Right renal pelvis (tissue), 4 donors: Measurements from ENCODE around the gene GOLGA8T. TPM values are rescaled to one million over a fixed set of nuclear protein-coding genes. Genes with fewer than 3 reads are reported as not detected.
"Not testable (repeated sequence)": the region's sequence is repeated elsewhere in the genome, so short reads cannot be mapped to it uniquely, and the experiment has no call there.

ENCODE experiments used
- DNase-seq, 4 donors: peaks; one replicate each; pipeline ENCODE4 v3.0.0-alpha.2; 2013; ENCODE audit warnings: low read depth in 4 of 4, low spot score in 3 of 4, missing footprints in 1 of 4
- polyA plus RNA-seq, 4 donors: library from polyadenylated mRNA; unstranded; fragments of 120-200 nt; gene quantifications; one replicate each; pipeline ENCODE4 v1.2.1, GENCODE V29; 2013; ENCODE audit not compliant: insufficient read length in 4 of 4

The GOLGA8T gene, protein sequence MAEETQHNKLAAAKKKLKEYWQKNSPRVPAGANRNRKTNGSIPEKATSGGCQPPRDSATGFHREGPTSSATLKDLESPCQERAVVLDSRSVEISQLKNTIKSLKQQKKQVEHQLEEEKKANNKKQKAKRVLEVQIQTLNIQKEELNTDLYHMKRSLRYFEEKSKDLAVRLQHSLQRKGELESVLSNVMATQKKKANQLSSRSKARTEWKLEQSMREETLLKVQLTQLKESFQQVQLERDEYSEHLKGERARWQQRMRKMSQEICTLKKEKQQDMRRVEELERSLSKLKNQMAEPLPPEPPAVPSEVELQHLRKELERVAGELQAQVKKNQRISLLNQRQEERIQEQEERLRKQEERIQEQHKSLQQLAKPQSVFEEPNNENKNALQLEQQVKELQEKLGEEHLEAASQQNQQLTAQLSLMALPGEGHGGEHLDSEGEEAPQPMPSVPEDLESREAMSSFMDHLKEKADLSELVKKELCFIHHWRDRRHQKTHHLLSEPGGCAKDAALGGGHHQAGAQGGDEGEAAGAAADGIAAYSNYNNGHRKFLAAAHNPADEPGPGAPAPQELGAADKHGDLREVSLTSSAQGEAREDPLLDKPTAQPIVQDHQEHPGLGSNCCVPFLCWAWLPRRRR
- 1 to 10 TPM in 1 of 4 donors, under 1 TPM in 2, not detected in 1; 0.20 to 1.2 (median 0.38) TPM for polyA plus RNA-seq

DNA sequence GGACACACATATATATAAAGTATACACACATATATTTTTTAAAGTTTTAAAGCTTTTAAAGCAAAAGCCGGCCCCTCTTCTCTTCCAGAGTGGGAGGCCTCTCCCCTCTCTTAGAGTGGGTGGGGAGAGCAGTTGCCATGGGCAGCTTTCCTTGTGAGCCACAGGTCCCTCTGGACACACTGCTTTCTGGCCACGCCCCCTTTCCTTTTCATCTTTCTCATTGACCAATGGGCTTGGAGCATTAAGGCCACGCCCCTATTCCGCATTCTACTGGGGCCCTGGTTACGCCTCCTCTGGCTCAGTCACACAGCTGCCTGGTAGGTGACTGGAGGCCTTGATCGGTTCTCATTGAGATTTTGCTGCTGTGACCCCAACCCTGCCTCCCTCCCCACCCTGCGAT is at the start of gene GOLGA8T:
GOLGA8T (plus strand) TSS at position 301 of the 400 bp plus-strand sequence; CDS start at position 399, 98 bp downstream.
- DNase-seq = not testable (repeated sequence)

DNA sequence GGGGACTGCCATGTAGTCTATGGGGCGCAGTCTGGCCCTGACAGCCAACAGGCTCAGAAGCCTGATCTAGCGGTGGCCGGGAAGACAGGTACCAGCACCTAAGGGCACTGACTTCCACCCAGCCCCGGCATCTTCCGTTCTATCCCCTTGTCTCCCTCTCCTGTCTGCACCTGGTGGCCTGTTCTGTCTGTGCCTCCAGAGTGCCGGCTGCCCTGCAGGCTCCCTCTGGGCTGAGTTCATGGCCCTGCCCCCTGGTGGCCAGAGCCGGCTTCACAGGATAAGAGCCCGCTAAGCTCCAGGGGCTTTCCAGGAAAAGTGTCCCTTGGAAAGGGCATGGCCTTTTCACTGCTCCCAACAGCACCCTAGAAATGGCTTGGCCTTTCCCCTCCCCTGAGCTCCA is 37.0 kb upstream of the GOLGA8T start:
- not testable (repeated sequence) for DNase-seq

DNA sequence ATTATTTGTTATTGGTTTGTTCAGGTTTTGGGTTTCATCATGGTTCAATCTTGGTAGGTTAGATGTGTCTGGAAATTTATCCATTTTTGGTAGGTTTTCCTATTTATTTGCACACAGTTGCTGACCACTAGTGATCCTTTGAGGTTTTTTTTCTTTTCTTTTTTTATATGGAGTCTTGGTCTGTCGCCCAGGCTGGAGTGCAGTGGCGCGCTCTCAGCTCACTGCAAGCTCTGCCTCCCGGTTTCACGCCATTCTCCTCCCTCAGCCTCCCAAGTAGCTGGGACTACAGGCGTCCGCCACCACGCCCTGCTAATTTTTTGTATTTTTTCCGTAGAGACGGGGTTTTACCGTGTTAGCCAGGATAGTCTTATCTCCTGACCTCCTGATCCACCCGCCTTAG is 32.0 kb upstream of the GOLGA8T start:
- not testable (repeated sequence) for DNase-seq

DNA sequence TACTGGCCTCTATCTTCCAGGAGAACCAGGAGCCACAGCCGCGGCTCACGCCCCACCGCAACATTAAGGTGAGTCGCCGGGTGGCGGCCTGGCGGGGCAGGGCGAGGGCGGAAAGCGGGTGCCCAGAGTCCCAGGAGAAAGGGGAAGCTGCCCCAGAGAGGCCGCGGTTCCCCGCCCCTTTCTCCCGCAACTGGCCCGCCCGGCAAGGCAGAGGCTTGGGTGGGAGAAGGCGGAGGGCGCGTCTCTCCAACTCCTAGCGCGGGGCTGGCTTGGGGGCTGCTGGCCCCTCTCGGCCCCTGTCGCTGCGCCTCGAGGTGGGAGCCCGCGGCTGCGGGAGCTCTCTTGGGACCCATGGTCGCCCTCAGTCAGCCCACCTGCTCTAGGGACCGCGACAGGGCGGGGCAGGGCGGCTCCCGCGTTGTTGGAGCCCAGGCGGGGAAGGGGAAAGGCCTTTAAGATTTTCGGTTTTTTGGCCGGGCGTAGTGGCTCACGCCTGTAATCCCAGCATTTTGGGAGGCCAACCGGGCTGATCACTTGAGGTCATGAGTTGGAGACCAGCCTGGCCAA is 30.8 kb upstream of the GOLGA8T start:
- not testable (repeated sequence) for DNase-seq

DNA sequence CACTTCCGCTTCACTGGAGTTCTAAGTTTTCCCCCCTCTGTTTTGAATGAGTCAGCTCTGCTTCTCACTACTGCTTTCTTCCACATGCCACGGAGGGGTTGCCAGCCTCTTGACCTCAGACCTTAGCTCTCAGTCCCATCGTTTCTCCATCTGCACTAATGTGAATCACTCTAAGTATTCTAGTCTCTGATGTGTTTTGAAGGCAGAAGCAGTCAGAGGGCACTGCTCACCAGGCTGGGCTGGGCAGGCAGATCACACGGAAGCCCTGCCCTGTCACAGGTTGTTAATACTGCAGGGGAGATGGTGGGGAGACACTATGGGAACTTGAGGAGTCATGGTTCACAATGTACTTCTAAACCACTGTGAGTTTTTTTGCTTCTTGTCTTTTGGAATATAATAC is 24.3 kb upstream of the GOLGA8T start:
- DNase-seq = not testable (repeated sequence)

DNA sequence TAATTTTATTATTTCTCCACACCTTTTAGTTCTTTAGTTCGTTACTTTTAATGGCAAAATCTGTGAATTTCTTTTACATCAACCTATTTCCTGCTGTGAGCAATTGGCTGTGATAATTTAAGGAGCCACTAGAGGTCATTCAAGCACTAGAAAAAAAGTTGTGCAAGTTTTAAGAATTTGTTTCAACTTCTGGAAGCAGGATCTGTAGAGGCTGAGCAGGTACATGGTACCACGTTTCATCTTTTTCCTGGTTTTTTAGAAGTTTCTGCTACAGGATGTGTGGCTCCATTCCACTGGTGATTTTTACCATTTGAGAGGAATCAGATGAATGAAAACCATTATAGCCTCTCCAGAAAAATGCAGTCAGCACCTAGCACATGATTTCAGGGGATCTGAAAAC is 4.8 kb upstream of the GOLGA8T start:
- not testable (repeated sequence) for DNase-seq

DNA sequence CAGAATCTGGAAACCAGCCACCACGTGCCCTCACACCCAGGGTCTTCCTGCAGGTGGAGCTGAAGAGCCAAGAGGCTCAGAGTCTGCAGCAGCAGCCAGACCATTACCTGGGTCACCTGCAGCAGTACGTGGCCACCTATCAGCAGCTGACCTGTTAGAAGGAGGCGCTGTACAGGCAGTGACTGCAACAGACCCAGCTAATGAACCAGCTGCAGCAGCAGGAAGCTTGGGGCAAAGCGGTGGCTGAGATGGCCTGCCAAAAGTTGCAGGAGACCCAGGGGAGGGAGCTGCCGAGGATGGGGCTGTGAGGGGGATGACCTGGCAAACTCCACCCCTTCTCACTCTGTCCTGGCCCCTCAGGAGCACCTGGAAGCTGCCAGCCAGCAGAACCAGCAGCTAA is 8.4 kb downstream of the GOLGA8T start:
- DNase-seq = not testable (repeated sequence)

DNA sequence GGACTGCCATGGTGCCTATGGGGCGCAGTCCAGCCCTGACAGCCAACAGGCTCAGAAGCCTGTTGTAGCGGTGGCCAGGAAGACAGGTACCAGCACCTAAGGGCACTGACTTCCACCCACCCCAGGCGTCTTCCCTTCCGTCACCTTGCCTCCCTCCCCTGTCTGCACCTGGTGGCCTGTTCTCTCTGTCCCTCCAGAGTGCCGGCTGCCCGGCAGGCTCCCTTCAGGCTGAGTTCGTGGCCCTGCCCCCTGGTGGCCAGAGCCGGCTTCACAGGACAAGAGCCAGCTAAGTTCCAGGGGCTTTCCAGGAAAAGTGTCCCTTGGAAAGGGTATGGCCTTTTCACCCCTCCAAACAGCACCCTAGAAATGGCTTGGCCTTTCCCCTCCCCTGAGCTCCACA is 15.0 kb downstream of the GOLGA8T start:
- not testable (repeated sequence) for DNase-seq

DNA sequence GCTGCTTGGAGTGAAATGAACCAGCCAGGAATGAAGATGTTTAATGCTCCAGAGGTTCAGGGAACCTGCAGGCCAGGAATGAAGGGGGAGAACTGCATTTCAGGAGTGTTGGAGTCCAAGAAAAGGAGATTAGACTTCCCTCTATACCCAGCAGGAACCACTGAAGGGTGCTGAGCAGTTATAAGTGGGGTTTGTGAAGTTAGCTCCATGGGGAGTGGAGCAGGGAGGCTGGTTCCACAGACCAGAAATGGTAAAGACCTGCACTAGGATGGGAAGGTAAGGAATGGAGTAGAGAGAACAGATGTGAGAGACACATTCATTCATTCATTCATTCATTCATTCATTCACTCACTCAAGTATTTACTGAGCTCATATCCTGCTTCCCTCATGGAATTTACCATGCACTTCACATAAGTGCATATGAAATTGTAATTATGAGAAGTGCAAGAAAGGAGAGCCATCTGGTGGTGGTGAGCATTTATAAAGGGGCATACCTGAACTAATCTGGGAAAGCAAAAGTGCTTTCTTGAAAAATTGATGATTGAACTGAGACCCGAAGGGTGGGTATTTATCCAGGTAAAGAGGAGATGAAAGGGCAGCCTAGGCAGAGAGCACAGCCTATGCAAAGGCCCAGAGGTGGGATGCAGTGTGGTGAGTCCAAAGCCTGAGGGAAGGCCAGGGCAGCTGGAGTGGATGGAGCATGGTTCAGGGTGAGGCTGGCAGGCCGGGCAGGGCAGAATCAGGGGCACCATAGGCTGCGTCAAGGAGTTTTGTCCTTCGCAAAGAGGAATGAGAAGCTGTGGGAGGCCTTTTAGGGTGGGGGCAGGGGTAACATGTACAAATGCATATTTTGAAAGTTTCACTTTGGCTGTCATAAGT is 27.9 kb downstream of the GOLGA8T start:
- not testable (repeated sequence) for DNase-seq

DNA sequence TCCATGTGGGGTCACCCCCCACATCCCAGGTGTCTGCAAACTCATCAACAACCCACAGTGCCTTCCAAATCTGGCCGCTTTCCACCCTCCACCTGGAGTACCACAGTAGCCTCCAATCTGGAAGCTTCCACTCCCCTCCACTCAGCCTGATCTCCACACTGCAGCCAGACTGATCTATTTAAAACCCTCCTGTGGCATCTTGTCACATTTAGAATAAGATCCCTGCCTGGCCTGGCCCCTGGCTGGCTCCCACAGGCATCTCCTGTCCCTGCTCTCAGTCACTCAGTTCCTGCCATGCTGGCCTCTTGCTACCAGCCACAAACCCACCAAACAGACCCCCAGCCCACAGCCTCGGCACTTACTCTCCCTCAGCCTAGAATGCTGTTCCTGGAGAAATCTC is 28.9 kb downstream of the GOLGA8T start:
- DNase-seq = not testable (repeated sequence)

DNA sequence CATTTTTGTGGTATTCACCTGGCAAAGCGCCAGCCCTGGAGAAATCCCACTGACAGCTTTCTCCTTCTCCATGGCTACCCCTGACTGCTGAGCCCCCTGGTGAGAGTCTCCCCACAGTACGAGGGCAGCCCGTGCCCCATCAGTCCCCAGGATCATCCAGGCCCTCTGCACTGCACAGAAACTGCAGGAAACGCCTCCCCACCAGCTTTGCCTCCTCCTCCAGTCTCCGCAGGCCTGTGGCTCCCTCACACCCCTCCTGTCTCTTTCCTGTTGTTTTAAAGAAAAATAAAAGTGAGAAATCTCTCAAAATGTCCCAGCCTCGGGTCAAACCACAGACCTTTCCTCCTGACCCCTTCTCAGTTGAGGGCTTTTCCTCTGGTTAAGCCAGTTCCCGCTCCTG is 29.4 kb downstream of the GOLGA8T start:
- not testable (repeated sequence) for DNase-seq

DNA sequence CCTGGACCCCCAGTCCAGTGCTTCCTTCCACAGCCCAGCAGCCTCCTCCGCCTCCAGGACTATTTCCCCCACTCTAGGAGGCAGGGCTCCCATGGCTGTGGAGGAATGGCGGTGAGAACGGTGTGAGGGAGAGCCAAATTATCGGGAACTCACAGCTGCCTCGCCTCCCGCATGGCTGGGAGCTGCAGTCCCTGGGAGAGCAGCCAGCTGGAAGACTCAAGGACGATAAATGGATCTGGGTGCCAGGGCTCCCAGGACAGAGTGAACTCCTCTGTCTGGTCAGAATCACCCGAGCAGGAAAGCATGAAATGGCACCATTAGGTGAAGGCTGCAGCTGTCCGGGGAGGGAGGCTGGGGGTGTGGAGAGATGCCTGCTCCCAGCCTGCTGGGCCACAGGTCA is 32.6 kb downstream of the GOLGA8T start:
- DNase-seq = not testable (repeated sequence)

DNA sequence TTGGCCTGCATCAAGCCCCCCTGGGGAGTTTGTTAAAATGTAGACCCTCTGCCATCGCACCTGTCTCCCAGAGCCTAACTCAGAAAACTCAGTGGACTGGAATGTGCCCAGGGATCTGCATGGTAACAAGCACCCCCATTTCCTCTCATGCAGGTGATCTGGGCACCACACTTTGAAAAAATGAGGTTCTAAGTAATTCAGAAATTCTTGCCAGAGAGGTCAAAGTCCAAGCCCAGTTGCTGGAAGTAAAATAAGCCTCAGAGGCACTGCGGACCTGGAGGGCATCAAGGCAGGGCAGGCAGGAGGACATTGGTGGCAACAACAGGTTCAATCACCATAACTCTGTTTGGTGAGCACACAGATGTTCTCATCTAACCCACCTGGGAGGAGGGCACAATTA is 33.0 kb downstream of the GOLGA8T start:
- DNase-seq = not testable (repeated sequence)

DNA sequence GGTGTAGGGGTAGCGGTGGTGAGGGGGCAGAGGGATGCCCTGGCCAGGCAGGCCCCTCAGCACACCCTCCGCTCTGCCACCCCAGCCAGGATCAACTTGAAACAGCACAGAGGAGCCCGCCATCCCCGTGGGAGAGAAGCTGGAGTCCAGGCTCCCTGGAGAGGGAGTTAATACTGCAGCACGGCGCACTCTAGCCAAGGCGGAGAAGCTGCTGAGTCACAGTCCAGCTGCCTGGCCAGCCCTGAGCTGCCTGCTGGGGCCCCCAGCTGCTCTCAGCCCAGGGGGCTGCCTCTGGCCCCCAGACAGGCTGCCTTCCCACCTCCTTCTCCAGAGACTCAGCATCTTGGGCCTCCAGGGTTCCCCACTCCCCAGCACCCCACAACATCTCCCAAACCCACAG is 36.6 kb downstream of the GOLGA8T start:
- not testable (repeated sequence) for DNase-seq

DNA sequence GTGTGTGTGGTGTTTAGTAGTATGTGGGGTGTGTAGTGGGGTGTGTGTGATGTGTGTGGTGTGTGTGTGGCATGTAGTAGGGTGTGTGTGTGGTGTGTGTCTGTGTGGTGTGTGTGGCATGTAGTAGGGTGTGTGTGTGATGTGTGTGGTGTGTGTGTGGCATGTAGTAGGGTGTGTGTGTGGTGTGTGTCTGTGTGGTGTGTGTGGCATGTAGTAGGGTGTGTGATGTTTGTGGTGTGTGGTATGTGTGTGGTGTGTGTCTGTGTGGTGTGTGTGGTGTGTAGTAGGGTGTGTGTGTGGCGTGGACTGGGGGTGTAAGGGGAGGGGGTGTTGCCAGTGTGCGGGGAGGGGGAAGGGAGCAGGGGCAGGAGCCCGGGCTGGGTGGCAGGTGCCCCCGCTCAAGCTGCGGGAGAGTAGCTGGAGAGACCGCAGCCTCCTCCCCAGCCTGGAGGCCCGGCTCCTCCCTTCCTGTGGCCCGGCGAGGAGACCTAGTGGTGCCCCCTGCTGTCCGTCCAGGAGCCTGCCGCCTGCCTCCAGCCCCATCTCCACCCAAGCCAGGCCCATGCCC is 38.3 kb downstream of the GOLGA8T start:
- DNase-seq = not testable (repeated sequence)

DNA sequence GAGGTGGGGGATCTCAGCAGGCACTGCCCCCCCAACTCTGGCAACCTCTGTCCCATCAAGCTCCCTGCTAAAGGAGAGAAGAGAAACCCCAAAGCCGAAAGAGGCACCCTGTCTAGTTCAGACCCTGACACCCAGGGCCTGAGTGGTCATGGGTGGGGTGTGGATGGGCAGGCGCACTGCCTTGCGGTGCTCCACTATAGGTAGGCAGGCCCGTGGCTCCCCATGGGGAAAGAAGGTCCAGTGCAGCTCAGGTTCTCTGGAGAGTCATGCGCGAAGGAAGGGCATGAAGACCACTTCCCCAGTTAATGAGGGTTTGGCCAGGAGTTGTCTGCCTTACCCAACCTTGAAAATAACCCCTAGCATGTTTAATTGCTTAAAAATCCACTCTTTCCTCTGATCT is 40.4 kb downstream of the GOLGA8T start:
- not testable (repeated sequence) for DNase-seq

DNA sequence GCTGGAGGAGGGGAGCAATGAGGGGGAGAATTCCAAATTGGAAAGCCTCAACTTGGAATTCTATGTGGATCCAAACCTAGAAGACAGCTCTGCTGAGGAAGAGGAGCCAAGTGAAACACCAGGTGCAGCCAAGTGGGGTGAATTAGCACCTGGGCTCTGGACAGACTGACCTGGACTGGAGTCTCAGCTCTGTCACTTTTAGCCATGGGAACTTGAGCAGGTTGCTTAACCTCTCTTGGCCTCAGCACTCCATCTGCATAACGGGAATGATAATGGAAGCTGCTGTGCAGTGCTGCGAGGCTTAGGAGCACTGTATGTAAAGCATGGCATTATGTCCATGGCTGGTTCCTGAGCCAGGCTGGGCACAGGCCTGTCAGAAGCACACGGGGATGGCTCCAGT is 41.8 kb downstream of the GOLGA8T start:
- DNase-seq = not testable (repeated sequence)

DNA sequence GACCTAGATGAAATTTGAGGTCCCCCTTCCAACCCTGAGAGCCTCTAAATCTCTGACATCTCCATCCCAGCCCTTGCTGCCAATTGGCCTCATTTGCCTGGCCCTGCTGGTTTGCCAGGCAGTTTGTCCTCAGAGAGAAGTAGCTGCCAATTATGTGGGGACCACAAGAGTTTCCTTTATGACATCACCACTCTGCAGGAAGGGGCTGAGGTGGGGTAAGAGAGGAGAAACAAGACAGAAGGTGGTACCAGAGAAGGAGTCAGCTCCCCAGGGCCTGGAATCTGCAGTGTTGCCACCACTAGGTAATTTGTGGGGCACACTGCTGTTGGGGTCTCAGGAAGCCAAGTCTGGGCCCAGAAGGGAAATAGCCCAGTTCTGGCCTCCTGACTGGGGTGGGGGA is 45.0 kb downstream of the GOLGA8T start:
- not testable (repeated sequence) for DNase-seq

DNA sequence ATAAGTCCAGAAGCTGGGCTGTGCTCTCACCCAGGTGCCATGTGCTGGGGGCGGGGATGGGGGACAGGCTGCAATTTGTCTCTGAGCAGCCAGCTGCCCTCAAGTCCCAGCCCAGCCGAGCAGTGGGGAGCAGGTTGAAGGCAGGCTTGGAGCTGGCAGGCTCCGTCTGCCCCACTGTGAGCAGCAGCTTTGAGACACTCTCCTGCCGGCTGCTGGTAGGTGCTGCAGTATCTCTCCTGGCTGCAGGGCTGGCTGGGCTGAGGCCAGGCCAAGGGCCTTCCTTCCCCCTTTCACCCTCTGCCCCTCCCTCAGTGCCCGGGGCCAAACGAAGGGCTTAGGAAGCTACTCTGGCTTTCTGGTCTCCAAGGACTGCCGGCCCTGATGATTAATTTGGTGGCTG is 50.6 kb downstream of the GOLGA8T start:
- not testable (repeated sequence) for DNase-seq

DNA sequence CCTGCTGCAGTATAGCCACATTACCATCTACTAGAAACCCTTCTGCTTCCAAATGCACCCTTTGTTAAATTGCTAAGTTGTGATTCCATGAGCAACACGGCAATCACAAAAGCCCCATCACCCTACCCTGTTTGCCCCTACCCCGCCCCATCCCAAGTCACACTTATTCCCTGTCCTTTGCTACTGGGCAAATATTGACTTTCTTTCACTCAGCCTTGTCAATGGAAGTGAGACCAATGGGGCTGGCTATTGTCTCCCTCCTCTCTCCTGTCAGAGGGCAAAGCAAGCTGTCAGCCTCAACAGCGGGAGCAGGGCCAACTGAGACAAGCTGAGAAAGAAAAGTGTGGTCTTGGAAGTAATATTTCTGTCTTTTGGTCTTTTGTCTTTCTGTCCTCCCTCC is 52.6 kb downstream of the GOLGA8T start:
- not testable (repeated sequence) for DNase-seq
